Measurements from ENCODE around the gene ZNF438.

DNA sequence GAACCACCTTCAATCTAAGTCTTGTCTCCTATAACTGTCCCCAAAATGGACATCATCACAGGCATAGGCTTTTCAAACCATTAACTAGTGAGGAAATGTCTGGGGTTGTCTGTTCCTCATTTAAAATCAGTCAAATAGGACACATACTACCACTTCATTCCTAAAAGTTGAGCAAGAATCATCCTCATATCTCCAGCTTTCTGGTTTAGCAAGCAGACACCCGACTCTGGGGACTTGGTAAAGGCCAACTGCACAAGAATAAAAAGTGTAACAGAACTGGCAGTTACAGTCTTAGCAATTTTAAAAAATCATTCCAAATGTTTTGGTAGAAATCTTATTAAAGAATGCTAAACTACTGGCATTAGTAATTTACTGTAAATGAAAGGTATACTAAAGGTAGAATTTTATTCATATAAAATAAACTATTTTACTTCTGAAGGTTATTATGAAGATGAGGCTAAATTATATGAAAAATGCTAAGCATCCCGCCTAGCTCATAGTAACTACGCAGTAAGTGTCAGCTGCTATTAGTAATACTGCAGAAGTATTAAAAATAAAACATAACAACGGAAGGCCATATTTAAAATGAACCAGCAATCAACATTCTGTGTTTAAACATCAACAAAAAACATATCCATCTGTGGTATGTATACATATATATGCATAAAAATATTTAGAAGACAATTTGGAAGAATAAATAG, 60.8 kb downstream of the ZNF438 start:
- TF ChIP-seq CTCF (IDR thresholded peaks at IDR 0.05; ENCODE audit: low read depth, low read length, poor library complexity, severe bottlenecking) = no peak
- no peak for TF ChIP-seq EZH2phosphoT487 (IDR thresholded peaks at IDR 0.05; ENCODE audit: borderline replicate concordance, low read length)

Data from DOHH2 (cell line).